GM23248 (cell line): Measurements from ENCODE around the gene BIK.

Source experiments
- EZH2 ChIP-seq: fragments of 200-600 bp; sonication (generic); IDR thresholded peaks from 2 replicates; pipeline ENCODE4 v1.6.1; 2018; ENCODE audit warnings: antibody characterized with exemption, mild to moderate bottlenecking; ENCODE audit not compliant: insufficient read depth, poor library complexity, severe bottlenecking
- EZH2phosphoT487 ChIP-seq: fragments of 200-600 bp; sonication (generic); IDR thresholded peaks from 2 replicates; pipeline ENCODE4 v1.6.1; 2018; ENCODE audit warnings: antibody characterized with exemption, moderate library complexity, mild to moderate bottlenecking, low read depth; ENCODE audit not compliant: insufficient read depth

GRCh38 chr22:43118953-43119458 lies 8.5 kb downstream of the BIK start:
- no peak for TF ChIP-seq EZH2
- TF ChIP-seq EZH2phosphoT487, result no peak
